NCI-H510A treated with DMSO at 0.1 percent for 48 hours (cell line): ENCODE results near the gene MACO1.
"Not testable (repeated sequence)": the region's sequence is repeated elsewhere in the genome, so short reads cannot be mapped to it uniquely, and the experiment has no call there.

Experiments used
- DNase-seq: peaks from one replicate; lab custom pipeline; 2025; lab: John Stamatoyannopoulos, UW

MACO1 gene

GRCh38 chr1:25423206-25423605 is 7.5 kb upstream of the MACO1 start:
- not testable (repeated sequence) for DNase-seq

- DNase-seq = no peak
These were observed 5.3 kb upstream of the MACO1 start for GRCh38 chr1:25425098-25426085.

- no peak for DNase-seq
These were observed 3.0 kb upstream of the MACO1 start for GRCh38 chr1:25427696-25428095.

GRCh38 chr1:25428475-25429166 is 2.1 kb upstream of the MACO1 start:
- DNase-seq = no peak

- no peak for DNase-seq
These were observed 527 bp downstream of the MACO1 start for GRCh38 chr1:25430967-25431881.

- DNase-seq = no peak
These were observed 1.4 kb downstream of the MACO1 start for GRCh38 chr1:25431955-25432719.

- no peak for DNase-seq
These were observed 2.2 kb downstream of the MACO1 start for GRCh38 chr1:25432749-25433388.

GRCh38 chr1:25433389-25434186 is 2.9 kb downstream of the MACO1 start:
- DNase-seq = no peak

- DNase-seq = no peak
These were observed 4.9 kb downstream of the MACO1 start for GRCh38 chr1:25435397-25436108.

GRCh38 chr1:25437672-25438071 is 7.0 kb downstream of the MACO1 start:
- DNase-seq = no peak

- no peak for DNase-seq
These were observed 8.6 kb downstream of the MACO1 start for GRCh38 chr1:25439287-25439686.

- DNase-seq = no peak
These were observed 11.5 kb downstream of the MACO1 start for GRCh38 chr1:25442178-25442577.

GRCh38 chr1:25443030-25443699 is 12.5 kb downstream of the MACO1 start:
- DNase-seq = no peak

- not testable (repeated sequence) for DNase-seq
These were observed 13.9 kb downstream of the MACO1 start for GRCh38 chr1:25444604-25445003.

GRCh38 chr1:25445993-25446538 is 15.4 kb downstream of the MACO1 start:
- no peak for DNase-seq

- DNase-seq = no peak
These were observed 16.9 kb downstream of the MACO1 start for GRCh38 chr1:25447547-25447946.

- DNase-seq = no peak
These were observed 20.2 kb downstream of the MACO1 start for GRCh38 chr1:25450891-25451290.

GRCh38 chr1:25451908-25452307 is 21.2 kb downstream of the MACO1 start:
- no peak for DNase-seq
